ENCODE data around the gene LMOD1.

DNA sequence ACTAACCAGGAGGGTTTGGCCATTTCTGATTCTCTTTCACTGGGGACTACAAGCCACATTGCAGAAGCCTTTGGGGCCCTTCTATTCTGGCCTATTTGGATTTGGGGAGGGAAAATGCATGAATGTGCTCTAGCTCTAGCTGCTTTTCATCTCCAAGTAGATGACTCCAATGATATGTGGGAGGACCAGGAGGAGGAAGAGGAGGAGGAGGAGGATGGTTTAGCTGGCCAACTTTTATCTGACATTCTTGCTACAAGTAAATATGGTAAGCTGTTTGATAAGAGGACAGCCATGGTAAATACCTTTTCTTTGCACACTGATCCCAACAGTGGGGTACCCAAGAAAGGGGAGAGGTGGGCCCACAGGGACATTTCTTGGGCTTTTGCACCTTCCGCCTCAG, 71.7 kb downstream of the LMOD1 start:
- TF ChIP-seq EGR1 (IDR thresholded peaks at IDR 0.05; ENCODE audit: borderline replicate concordance, low read depth, low read length) (no peak), EZH2 (IDR thresholded peaks at IDR 0.05; ENCODE audit: low read depth, low read length, severe bottlenecking) (no peak), NANOG (IDR thresholded peaks at IDR 0.05; ENCODE audit: insufficient read depth, low read depth, low read length, poor library complexity, severe bottlenecking) (no peak)
